GM12878 (cell line): ENCODE data around the gene PLEKHM2. TPM values are rescaled to one million over a fixed set of nuclear protein-coding genes. Genes with fewer than 3 reads are reported as not detected.

Experiments
- ATAC-seq: fragments of 200-7000 bp; cut with Tn5 transposase; 3 replicates; pipeline ENCODE4 v1.9.1; 2020; ENCODE audit warnings: mild to moderate bottlenecking, moderate library complexity
- BruUV-seq: library from RNA; stranded (reverse); fragments of 400-500 nt; replicated peaks from 2 replicates; lab custom pipeline; 2021; lab: Mats Ljungman, UMichigan
- CTCF ChIA-PET: fragments of 300-600 bp; sonication (Branson Sonifier 250); formaldehyde crosslinking; extraction: SDS; loops from one replicate; lab custom pipeline; 2021; ENCODE audit warnings: inconsistent platforms; lab: Yijun Ruan, JAX
- POLR2A ChIA-PET: fragments of 350-600 bp; formaldehyde crosslinking; extraction: SDS; loops from one replicate; lab custom pipeline; 2021; ENCODE audit warnings: inconsistent platforms; lab: Charles Lee
- RAD21 ChIA-PET: fragments of 300-600 bp; sonication (Branson Sonifier 250); formaldehyde crosslinking; loops from one replicate; lab custom pipeline; 2023; ENCODE audit warnings: antibody characterized with exemption; ENCODE audit not compliant: unreplicated experiment; lab: Charles Lee
- SMC1A ChIA-PET: fragments of 300-600 bp; sonication (Branson Sonifier 250); formaldehyde crosslinking; loops from one replicate; lab custom pipeline; 2023; ENCODE audit not compliant: unreplicated experiment, uncharacterized antibody; lab: Charles Lee
- DNase-seq: peaks from one replicate; pipeline ENCODE4 v3.0.0-alpha.2; 2011; ENCODE audit warnings: low read depth, low spot score
- FAIRE-seq: peaks from 3 replicates; lab custom pipeline; 2011; peaks lifted over from hg19 to GRCh38; lab: Jason Lieb, UNC
- H2AFZ ChIP-seq: 2 replicates; pipeline ENCODE4 v1.6.0; 2011; ENCODE audit warnings: low read depth, low read length, control low read depth; ENCODE audit not compliant: control insufficient read depth
- H3K27ac ChIP-seq: 2 replicates; pipeline ENCODE4 v1.5.1; 2011; ENCODE audit warnings: control low read depth; ENCODE audit not compliant: control insufficient read depth, insufficient read depth
- H3K27me3 ChIP-seq, 2 experiments: replicated peaks in 1 of 2; 2 replicates each; pipeline versions ENCODE4 v1.6.0 to v1.6.1; 2011; ENCODE audit warnings: low read length in 1 of 2; ENCODE audit not compliant: control insufficient read depth in 2 of 2, insufficient read depth in 2 of 2
- H3K36me3 ChIP-seq, 2 experiments: 2 replicates each; pipeline ENCODE4 v1.5.1; 2011; ENCODE audit warnings: low read length in 1 of 2; ENCODE audit not compliant: control insufficient read depth in 2 of 2, insufficient read depth in 2 of 2
- H3K4me1 ChIP-seq: 2 replicates; pipeline ENCODE4 v1.6.1; 2011; ENCODE audit warnings: mild to moderate bottlenecking, low read length, moderate library complexity, mixed read lengths; ENCODE audit not compliant: control insufficient read depth, insufficient read depth
- H3K4me2 ChIP-seq: 2 replicates; pipeline ENCODE4 v1.6.0; 2011; ENCODE audit warnings: control low read depth; ENCODE audit not compliant: control insufficient read depth, insufficient read depth
- H3K4me3 ChIP-seq: fragments of 200-600 bp; sonication (generic); 2 replicates; pipeline ENCODE4 v1.5.1; 2016
- H3K79me2 ChIP-seq: 2 replicates; pipeline ENCODE4 v1.6.0; 2011; ENCODE audit warnings: low read length; ENCODE audit not compliant: control insufficient read depth, insufficient read depth
- H3K9ac ChIP-seq: 2 replicates; pipeline ENCODE4 v1.8.0; 2011; ENCODE audit warnings: low read length, control low read depth, mixed read lengths; ENCODE audit not compliant: control insufficient read depth, insufficient read depth
- H3K9me3 ChIP-seq: replicated peaks from 3 replicates; pipeline ENCODE4 v1.5.1; 2011; ENCODE audit warnings: mild to moderate bottlenecking, low read length; ENCODE audit not compliant: control insufficient read depth, insufficient read depth
- H4K20me1 ChIP-seq: 2 replicates; pipeline ENCODE4 v1.6.0; 2011; ENCODE audit not compliant: control insufficient read depth, insufficient read depth
- ATF2 ChIP-seq: IDR thresholded peaks from 2 replicates; pipeline ENCODE4 v1.6.1; 2012; ENCODE audit warnings: low read length, inconsistent platforms
- CBFB ChIP-seq: IDR thresholded peaks from 2 replicates; pipeline ENCODE4 v1.6.1; 2016; ENCODE audit warnings: antibody characterized with exemption, low read depth
- CBX5 ChIP-seq: sonication (generic); IDR thresholded peaks from 2 replicates; pipeline ENCODE4 v1.6.1; 2016; ENCODE audit warnings: low read depth, moderate library complexity, mild to moderate bottlenecking, inconsistent platforms
- HDAC2 ChIP-seq: fragments of 200-600 bp; sonication (generic); IDR thresholded peaks from 2 replicates; pipeline ENCODE4 v1.6.1; 2017
- IRF5 ChIP-seq: fragments of 450-650 bp; IDR thresholded peaks from 2 replicates; pipeline ENCODE4 v1.6.1; 2017; ENCODE audit warnings: borderline replicate concordance
- MAX ChIP-seq: IDR thresholded peaks from 2 replicates; pipeline ENCODE4 v1.6.1; 2012; ENCODE audit warnings: low read depth, low read length, improper control_type of control experiment
- RUNX3 ChIP-seq: IDR thresholded peaks from 2 replicates; pipeline ENCODE4 v1.6.1; 2012; ENCODE audit warnings: low read length, inconsistent platforms
- SMC3 ChIP-seq: IDR thresholded peaks from 2 replicates; pipeline ENCODE4 v1.6.1; 2011; ENCODE audit warnings: low read length, improper control_type of control experiment, borderline replicate concordance
- SUZ12 ChIP-seq: fragments of 200-600 bp; sonication (generic); IDR thresholded peaks from one replicate; pipeline ENCODE4 v1.6.1; 2018; ENCODE audit warnings: antibody characterized with exemption, mild to moderate bottlenecking; ENCODE audit not compliant: unreplicated experiment
- TCF7 ChIP-seq: IDR thresholded peaks from 2 replicates; pipeline ENCODE4 v1.6.1; 2014; ENCODE audit warnings: antibody characterized with exemption, borderline replicate concordance
- ZZZ3 ChIP-seq: IDR thresholded peaks from 2 replicates; pipeline ENCODE4 v1.6.1; 2011; ENCODE audit warnings: low read depth; ENCODE audit not compliant: control insufficient read depth, insufficient read length
- WGBS: methylation state at CpG from one replicate; pipeline ENCODE4 v1.1.6; 2016; ENCODE audit warnings: low lambda C conversion rate; ENCODE audit not compliant: insufficient replicate concordance, insufficient coverage; ENCODE audit errors: missing lambda C conversion rate; 5-methylcytosine and 5-hydroxymethylcytosine counted together
- in situ Hi-C: fragments of 300-500 bp; cut with MboI; formaldehyde crosslinking; loops from 9 replicates; pipeline ENCODE4 v1.14.3; 2018; ENCODE audit warnings: mixed read lengths
- intact Hi-C: fragments of 100-400 bp; cut with micrococcal nuclease; formaldehyde crosslinking; loops from one replicate; pipeline ENCODE4 v1.14.2; 2022; ENCODE audit not compliant: unreplicated experiment
- polyA plus RNA-seq, 11 experiments: library from polyadenylated mRNA; depleted of rRNA in 4 of 11; unstranded in 6 of 11; stranded (reverse) in 5 of 11; fragments of >200 nt; fragmentation: Nextera tagmentation in 4 of 11; fragmentation: Illumina TruSeq in 1 of 11; extraction: Ambion mirVana in 4 of 11; extraction: Trizol in 1 of 11; gene quantifications; 1 replicate in 1 of 11; 2 replicates in 10 of 11; pipeline versions ENCODE4 v1.2.1 to v1.2.3, GENCODE V29; 2011 to 2016; ENCODE audit warnings: inconsistent platforms in 2 of 11, missing spikeins in 2 of 11, low read depth in 1 of 11
- total RNA-seq, 4 experiments: library from RNA; depleted of rRNA in 3 of 4; stranded (reverse); fragments of >200 nt in 3 of 4; fragmentation: Illumina TruSeq in 1 of 4; extraction: Trizol in 1 of 4; gene quantifications; 2 replicates each; pipeline versions ENCODE4 v1.2.1 to v1.2.3, GENCODE V29; 2013 to 2021

PLEKHM2 gene
- total and polyA plus RNA-seq, 10 of the 15 experiments (the other 5 are each of a cell fraction or from before 2014, with no cell fraction given): 0.37 to 55.2 (median 19.3) TPM

GRCh38 chr1:15669074-15669473, 15.0 kb upstream of the PLEKHM2 start (continued):
- TF ChIP-seq IRF5: no peak

- Histone ChIP-seq H2AFZ (no peak overlapping the region), H4K20me1 (no peaks in the 10 kb centered on the region), H3K9ac (no peak overlapping the region), H3K4me2 (no peak overlapping the region), H3K4me3 (no peak overlapping the region), H3K9me3 (no peaks in the 10 kb centered on the region), H3K27ac (no peak overlapping the region), H3K27me3 (no peaks in the 10 kb centered on the region), H3K79me2 (no peaks in the 10 kb centered on the region), H3K36me3 (no peaks in the 10 kb centered on the region), H3K4me1 (no peaks in the 10 kb centered on the region)
- POLR2A ChIA-PET: no interaction called here
- DNase-seq (no peak), FAIRE-seq (no peak), ATAC-seq (no peak)
- no TSS peak for BruUV-seq
- SMC1A ChIA-PET: interaction anchor here (0.8 to 1.6 kb wide), 3 partner anchors 15 to 41 kb away, joined by 3 to 4 read pairs (median 4); no protein-coding TSS in a partner anchor
- WGBS: 90% methylated on average over 4 of the region's 4 CpGs
- intact Hi-C loops (no loop called here), in situ Hi-C loops (no loop called here)
- CTCF ChIA-PET: interaction anchor here (1.5 kb wide), 1 partner anchor 72 kb away, joined by 5 read pairs; no protein-coding TSS in a partner anchor
- RAD21 ChIA-PET: no interaction called here
- no peak for TF ChIP-seq TCF7
- TF ChIP-seq CBX5: no peak
- no peak for TF ChIP-seq RUNX3
- no peak for TF ChIP-seq ZZZ3
- TF ChIP-seq SMC3: no peak
- no peak for TF ChIP-seq MAX
- no peak for TF ChIP-seq CBFB
- no peak for TF ChIP-seq SUZ12
- no peak for TF ChIP-seq HDAC2
- no peak for TF ChIP-seq ATF2
These were observed 14.3 kb upstream of the PLEKHM2 start for GRCh38 chr1:15669864-15670263.
